Stimulated activated CD4-positive, alpha-beta T cell treated with anti-CD3 and anti-CD28 coated beads, Interleukin-15, amount 100 ng/mL, for 24 hours (primary cell): ENCODE measurements around the gene EXOC3.

Source experiments
- DNase-seq: peaks from one replicate; pipeline ENCODE4 v3.0.0-alpha.2; 2020

Gene EXOC3

GRCh38 chr5:427415-428087 lies 15.4 kb upstream of the EXOC3 start:
- no peak for DNase-seq

DNA sequence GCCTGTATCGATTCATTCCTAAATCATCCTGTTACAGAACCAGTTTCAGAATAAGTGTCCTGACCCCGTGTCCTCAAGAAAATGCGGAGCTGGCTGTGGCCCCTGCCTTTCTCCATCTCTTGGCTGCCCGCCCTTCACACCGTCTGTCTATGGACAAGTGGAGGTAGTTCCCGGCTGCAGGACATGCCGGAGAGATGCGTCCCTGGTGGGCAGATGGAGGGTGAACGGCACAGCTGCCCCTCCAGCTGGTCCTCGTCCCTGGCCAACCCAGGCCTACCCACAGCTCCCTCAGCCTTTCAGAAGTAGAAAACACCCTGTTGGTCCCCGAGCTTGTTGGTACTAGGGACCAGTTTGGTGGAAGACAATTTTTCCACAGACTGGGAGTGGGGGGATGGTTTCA lies 14.8 kb upstream of the EXOC3 start:
- no peak for DNase-seq

DNA sequence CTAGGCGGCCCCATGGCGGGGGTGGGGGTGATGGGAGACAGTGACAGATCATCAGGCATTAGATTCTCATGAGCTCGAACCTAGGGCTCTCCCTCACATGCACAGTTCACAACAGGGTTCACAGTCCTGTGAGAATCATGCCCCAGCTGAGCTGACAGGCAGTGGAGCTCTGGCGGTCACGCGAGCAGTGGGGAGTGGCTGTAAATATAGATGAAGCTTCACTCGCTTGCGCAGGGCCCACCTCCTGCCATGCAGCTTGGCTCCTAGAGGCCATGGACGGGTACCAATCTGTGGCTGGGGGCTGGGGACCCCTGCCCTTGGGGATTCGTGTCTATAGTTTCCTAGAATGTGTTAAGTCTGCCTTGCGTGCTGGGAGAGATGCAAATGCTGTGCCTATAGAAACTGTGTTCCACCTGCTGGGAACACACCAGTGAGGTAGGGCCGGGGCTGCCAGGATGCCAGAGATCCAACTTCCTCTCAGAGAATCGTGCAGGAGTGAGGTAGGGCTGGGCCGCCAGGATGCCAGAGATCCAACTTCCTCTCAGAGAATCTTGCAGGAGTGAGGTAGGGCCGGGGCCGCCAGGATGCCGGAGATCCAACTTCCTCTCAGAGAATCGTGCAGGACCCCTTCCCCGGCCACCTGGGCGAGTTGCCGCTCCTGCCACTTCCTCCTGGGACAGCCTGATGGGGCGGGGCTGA lies 14.1 kb upstream of the EXOC3 start:
- no peak for DNase-seq

DNA sequence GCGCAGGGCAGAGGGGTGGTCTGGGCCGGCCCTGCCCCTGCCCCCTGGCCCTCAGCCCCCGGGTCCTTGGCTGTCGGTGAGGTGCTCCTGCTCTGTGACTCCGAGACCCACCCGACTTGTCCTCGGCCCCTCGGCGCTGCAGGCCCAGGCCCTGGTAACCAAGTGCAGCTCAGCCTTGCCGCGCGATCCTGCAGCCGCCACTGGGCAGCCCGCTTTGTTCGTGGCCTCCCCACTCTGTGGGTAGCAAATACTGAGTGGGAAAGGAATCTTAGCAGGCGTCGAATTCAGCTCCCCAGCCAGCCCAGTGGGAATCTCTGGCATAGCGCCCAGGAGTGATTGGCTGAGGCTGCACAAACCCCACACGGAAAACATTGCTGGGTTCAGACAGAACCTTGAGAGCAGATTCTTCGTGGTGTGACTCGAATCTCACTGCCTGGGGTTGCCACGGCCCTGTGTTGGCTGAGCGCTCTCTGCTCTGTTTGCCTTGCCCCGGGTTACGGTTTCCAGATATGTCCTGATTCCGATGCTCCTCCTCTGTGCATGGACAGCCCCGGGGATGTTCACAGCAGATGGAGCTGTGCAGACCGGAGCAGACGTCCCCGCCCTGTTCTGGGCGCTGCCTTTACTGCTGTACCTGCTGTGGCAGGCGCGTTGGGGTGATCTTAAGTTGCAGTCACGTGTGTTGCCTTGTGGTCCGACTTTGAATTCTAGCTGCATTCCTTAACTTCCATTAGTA lies 13.4 kb upstream of the EXOC3 start:
- no peak for DNase-seq

- no peak for DNase-seq
Observed at GRCh38 chr5:430214-430925, 12.6 kb upstream of the EXOC3 start.

- peak; percentile 72 for DNase-seq
Observed at GRCh38 chr5:431001-431710, 11.8 kb upstream of the EXOC3 start.

GRCh38 chr5:431711-432050 lies 11.3 kb upstream of the EXOC3 start:
- no peak for DNase-seq

GRCh38 chr5:432201-432927 lies 10.6 kb upstream of the EXOC3 start:
- DNase-seq = no peak

- DNase-seq = no peak
Observed at GRCh38 chr5:432928-433791, 9.8 kb upstream of the EXOC3 start.

- no peak for DNase-seq
Observed at GRCh38 chr5:433836-434235, 9.1 kb upstream of the EXOC3 start.

DNA sequence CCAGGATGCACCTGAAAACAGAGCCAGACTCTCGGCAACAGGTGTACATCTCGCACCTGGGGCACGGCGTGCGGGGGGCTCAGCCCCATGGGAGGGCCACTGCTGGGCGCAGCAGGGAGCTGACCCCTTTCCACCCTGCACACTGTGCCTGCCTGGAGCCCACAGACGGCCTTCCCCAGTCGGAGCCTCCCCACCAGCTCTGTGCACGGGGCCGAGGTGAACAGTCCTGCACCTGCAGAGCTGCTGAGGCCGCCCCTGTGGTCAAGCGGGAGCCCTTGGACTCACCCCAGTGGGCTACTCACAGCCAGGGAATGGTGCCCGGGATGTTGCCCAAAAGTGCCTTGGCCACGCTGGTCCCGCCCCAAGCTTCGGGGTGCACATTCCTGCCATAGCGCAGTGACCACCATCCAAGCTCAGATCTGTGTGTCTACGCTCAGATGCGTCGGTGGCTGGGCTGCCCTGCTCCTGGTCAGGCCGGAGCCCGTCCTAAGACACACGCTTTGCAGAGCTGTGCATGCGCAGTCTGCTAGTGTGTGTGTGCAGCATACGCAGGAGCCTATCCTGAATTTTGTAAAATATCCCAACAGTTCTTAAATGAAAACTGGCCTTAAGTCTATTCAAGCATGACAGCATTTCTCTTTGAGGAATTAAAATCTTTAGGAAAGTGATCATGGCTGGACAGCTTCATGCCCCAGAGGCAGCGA lies 8.4 kb upstream of the EXOC3 start:
- no peak for DNase-seq

- no peak for DNase-seq
Observed at GRCh38 chr5:435156-435790, 7.7 kb upstream of the EXOC3 start.

- peak; percentile 32 for DNase-seq
Observed at GRCh38 chr5:435961-436640, 6.9 kb upstream of the EXOC3 start.

DNA sequence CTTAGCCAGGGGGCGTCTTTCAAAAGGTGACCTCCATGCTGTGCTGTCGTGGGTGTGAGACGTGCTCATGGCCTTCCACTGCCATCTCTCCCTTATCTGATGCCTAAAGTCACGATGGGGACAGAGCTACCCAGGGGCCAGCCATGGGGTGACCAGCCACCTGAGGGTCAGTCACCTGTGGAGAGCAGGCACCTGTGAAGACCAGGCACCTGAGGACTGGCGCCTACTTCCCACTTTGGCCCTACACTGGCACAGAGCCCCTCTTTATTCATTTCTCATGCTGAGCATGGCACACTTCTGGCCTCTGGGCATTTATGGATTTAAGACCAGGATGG lies 6.4 kb upstream of the EXOC3 start:
- no peak for DNase-seq

DNA sequence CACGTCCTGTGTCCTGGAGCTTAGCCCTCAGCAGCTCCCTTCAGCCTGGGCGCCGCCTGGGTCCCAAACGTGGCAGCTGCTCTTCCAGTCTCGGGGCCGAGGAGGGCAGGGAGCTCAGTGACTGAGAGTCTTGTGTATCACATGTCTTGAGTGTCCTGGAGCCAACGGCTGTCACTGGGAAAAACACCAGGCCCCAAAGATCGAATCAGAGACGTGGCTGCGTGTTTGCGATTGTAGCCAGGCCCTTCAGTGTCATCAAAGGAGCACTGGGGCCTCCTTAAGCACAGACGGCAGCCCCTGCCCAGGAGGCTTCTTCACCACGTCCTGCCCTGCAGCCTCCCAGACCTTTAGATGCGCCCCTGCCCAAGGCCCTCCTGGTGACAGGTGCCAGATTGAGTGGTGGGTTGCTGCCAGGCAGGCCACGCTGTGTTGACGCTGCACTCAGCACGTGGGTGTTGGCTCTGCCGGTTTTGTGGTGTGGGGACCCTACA lies 5.7 kb upstream of the EXOC3 start:
- no peak for DNase-seq

DNA sequence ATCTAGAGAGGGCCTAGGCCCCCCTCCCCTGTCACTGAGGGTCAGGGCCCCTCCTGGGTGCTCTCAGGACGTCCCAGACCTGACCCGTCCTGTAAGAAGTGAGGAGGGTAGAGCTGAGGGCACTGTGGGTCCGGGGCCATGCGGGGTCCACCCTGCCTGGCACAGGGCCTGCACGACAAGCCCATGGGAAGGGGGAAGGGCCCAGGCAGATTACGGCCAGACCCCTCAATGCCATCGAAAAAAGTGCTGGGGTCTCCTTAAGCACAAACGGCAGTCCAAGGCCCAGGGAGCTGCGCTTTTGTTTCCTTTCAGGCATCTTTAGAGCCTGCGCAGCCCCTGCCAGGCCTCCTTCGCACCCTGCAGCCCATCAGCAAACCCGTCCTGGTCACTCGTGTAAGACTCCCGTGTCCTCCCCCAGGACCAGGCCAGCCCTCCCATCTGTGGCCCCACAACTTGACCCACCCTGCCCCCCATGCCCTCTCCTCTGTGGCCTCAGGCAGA lies 4.4 kb upstream of the EXOC3 start:
- DNase-seq = no peak

DNA sequence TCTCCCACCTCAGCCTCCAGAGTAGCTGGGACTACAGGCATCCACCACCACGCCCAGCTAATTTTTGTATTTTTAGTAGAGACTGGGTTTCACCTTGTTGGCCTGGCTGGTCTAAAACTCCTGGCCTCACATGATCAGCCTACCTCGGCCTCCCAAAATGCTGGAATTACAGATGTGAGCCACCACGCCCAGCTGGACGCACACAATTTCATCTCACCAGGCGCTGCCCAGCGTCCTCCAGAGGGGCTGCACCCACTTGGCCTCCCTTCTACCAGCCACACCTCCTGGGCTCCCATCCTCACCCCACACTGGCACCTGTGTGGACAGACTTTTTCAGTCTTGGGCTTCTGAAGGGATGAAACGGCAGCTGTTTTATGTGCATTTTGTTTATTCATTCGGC lies 3.8 kb upstream of the EXOC3 start:
- no peak for DNase-seq

DNA sequence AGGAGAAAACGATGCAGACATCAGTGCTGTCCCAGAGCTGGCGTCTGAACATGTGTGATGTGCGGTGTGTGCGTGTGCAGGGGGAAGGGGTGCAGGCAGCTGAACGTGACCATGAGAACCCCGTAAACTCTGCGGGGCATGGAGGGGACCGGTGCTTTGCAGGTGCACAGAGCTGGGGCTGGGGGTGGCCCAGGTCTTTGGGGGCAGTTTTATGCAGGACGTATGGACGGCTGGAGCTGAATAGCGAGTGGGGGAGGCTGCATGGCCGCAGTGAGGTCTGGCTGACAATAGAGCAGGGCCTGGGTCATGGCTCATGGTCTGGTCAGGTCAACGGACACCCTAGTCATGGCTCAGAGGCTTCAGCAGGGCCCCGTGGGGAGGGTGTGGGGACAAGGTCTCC lies 3.3 kb upstream of the EXOC3 start:
- DNase-seq = no peak
